Stimulated activated naive B cell treated with anti-CD40 and anti-IgM and Interleukin-4, amounts not matched to agents 10 μg/mL and 1 μg/mL and 100 μg/mL, for 72 hours (primary cell): ENCODE measurements around the gene KLHDC4.
"Not testable (repeated sequence)": the region's sequence is repeated elsewhere in the genome, so short reads cannot be mapped to it uniquely, and the experiment has no call there.

ENCODE experiments used
- ATAC-seq, 2 donors: fragments of 150-1000 bp; cut with Tn5 transposase; replicated peaks; 2 replicates each; pipeline ENCODE4 v1.10.0; 2021; ENCODE audit warnings: moderate library complexity in 1 of 2
- DNase-seq: peaks from one replicate; pipeline ENCODE4 v3.0.0; 2021
- H3K27ac Mint-ChIP-seq: one replicate; pipeline ENCODE4 v1.8.0; 2022; ENCODE audit warnings: mild to moderate bottlenecking, mixed read lengths
- H3K27me3 Mint-ChIP-seq, 2 donors: one replicate each; pipeline ENCODE4 v1.8.0; 2022; ENCODE audit warnings: mixed read lengths in 2 of 2
- H3K36me3 Mint-ChIP-seq, 2 donors: one replicate each; pipeline ENCODE4 v1.8.0; 2022; ENCODE audit warnings: mixed read lengths in 2 of 2, mild to moderate bottlenecking in 1 of 2
- H3K4me1 Mint-ChIP-seq, 2 donors: one replicate each; pipeline ENCODE4 v1.8.0; 2022; ENCODE audit warnings: mixed read lengths in 2 of 2, mild to moderate bottlenecking in 1 of 2
- H3K4me3 Mint-ChIP-seq, 2 donors: one replicate each; pipeline ENCODE4 v1.8.0; 2022; ENCODE audit warnings: mild to moderate bottlenecking in 2 of 2, mixed read lengths in 2 of 2, moderate library complexity in 1 of 2
- H3K9me3 Mint-ChIP-seq, 2 donors: one replicate each; pipeline ENCODE4 v1.8.0; 2022; ENCODE audit warnings: mixed read lengths in 2 of 2, mild to moderate bottlenecking in 1 of 2

Gene KLHDC4

GRCh38 chr16:87742781-87743490 lies 22.9 kb downstream of the KLHDC4 start:
- peaks cover 0 to 10% of the 10 kb centered on the region in 2 donors for H3K4me1 Mint-ChIP-seq
- H3K9me3 Mint-ChIP-seq: no peaks in the 10 kb centered on the region
- no peak for DNase-seq
- H3K27ac Mint-ChIP-seq: no peak overlapping the region
- H3K27me3 Mint-ChIP-seq: no peaks in the 10 kb centered on the region
- H3K36me3 Mint-ChIP-seq: peaks cover 33 to 38% of the 10 kb centered on the region in 2 donors
- no peak overlapping the region for H3K4me3 Mint-ChIP-seq
- no peak for ATAC-seq

- H3K9me3 Mint-ChIP-seq: no peaks in the 10 kb centered on the region
- ATAC-seq: no peak
- H3K4me1 Mint-ChIP-seq: peaks cover 0 to 10% of the 10 kb centered on the region in 2 donors
- no peak overlapping the region for H3K4me3 Mint-ChIP-seq
- no peak overlapping the region for H3K27ac Mint-ChIP-seq
- H3K27me3 Mint-ChIP-seq: no peaks in the 10 kb centered on the region
- DNase-seq: no peak
- peaks cover 30 to 37% of the 10 kb centered on the region in 2 donors for H3K36me3 Mint-ChIP-seq
Measured at GRCh38 chr16:87741700-87742415, 23.9 kb downstream of the KLHDC4 start.

GRCh38 chr16:87740909-87741424 lies 24.8 kb downstream of the KLHDC4 start:
- Mint-ChIP-seq H3K27me3 (no peaks in the 10 kb centered on the region), H3K9me3 (no peaks in the 10 kb centered on the region), H3K27ac (no peak overlapping the region), H3K4me1 (peaks cover 0 to 10% of the 10 kb centered on the region in 2 donors), H3K36me3 (peaks cover 30 to 36% of the 10 kb centered on the region in 2 donors), H3K4me3 (no peak overlapping the region)
- DNase-seq (no peak), ATAC-seq (no peak)

GRCh38 chr16:87740441-87740840 lies 25.3 kb downstream of the KLHDC4 start:
- Mint-ChIP-seq H3K9me3 (no peaks in the 10 kb centered on the region), H3K4me3 (no peak overlapping the region), H3K36me3 (peaks cover 32 to 34% of the 10 kb centered on the region in 2 donors), H3K27ac (no peak overlapping the region), H3K27me3 (no peaks in the 10 kb centered on the region), H3K4me1 (peaks cover 0 to 10% of the 10 kb centered on the region in 2 donors)
- ATAC-seq: no peak
- DNase-seq: no peak

- Mint-ChIP-seq H3K27ac (no peak overlapping the region), H3K27me3 (no peaks in the 10 kb centered on the region), H3K36me3 (peaks cover 27 to 33% of the 10 kb centered on the region in 2 donors), H3K4me1 (peaks cover 0 to 10% of the 10 kb centered on the region in 2 donors), H3K4me3 (no peak overlapping the region), H3K9me3 (no peaks in the 10 kb centered on the region)
- ATAC-seq (no peak), DNase-seq (no peak)
Measured at GRCh38 chr16:87739801-87740200, 26.0 kb downstream of the KLHDC4 start.

GRCh38 chr16:87736008-87736382 lies 29.8 kb downstream of the KLHDC4 start:
- ATAC-seq: no peak
- H3K9me3 Mint-ChIP-seq: no peaks in the 10 kb centered on the region

GRCh38 chr16:87735270-87736007 lies 30.3 kb downstream of the KLHDC4 start:
- DNase-seq: no peak
- Mint-ChIP-seq H3K9me3 (no peaks in the 10 kb centered on the region), H3K27me3 (no peaks in the 10 kb centered on the region), H3K4me1 (peaks cover 0 to 9% of the 10 kb centered on the region in 2 donors), H3K4me3 (no peak overlapping the region), H3K36me3 (peaks cover 35 to 36% of the 10 kb centered on the region in 2 donors), H3K27ac (no peak overlapping the region)
- ATAC-seq: no peak

More at GRCh38 chr16:87736008-87736382, 29.8 kb downstream of the KLHDC4 start:
- H3K27me3 Mint-ChIP-seq: no peaks in the 10 kb centered on the region
- peaks cover 4 to 8% of the 10 kb centered on the region in 2 donors for H3K4me1 Mint-ChIP-seq
- no peak for DNase-seq
- H3K27ac Mint-ChIP-seq: no peak overlapping the region
- peaks cover 36% of the 10 kb centered on the region in 2 donors for H3K36me3 Mint-ChIP-seq
- no peak overlapping the region for H3K4me3 Mint-ChIP-seq

- DNase-seq: no peak
- H3K4me1 Mint-ChIP-seq: peaks cover 0 to 9% of the 10 kb centered on the region in 2 donors
- H3K4me3 Mint-ChIP-seq: no peak overlapping the region
- no peak overlapping the region for H3K27ac Mint-ChIP-seq
- no peaks in the 10 kb centered on the region for H3K27me3 Mint-ChIP-seq
- peaks cover 37 to 41% of the 10 kb centered on the region in 2 donors for H3K36me3 Mint-ChIP-seq
- H3K9me3 Mint-ChIP-seq: no peaks in the 10 kb centered on the region
- no peak for ATAC-seq
Measured at GRCh38 chr16:87734644-87735043, 31.1 kb downstream of the KLHDC4 start.

- no peak for DNase-seq
- ATAC-seq: no peak
- Mint-ChIP-seq H3K27ac (no peak overlapping the region), H3K9me3 (no peaks in the 10 kb centered on the region), H3K36me3 (peaks cover 45% of the 10 kb centered on the region in 2 donors), H3K4me3 (no peak overlapping the region), H3K4me1 (peaks cover 0 to 9% of the 10 kb centered on the region in 2 donors), H3K27me3 (no peaks in the 10 kb centered on the region)
Measured at GRCh38 chr16:87733190-87733589, 32.6 kb downstream of the KLHDC4 start.

- Mint-ChIP-seq H3K27me3 (no peaks in the 10 kb centered on the region), H3K4me3 (no peak overlapping the region), H3K27ac (no peak overlapping the region), H3K9me3 (no peaks in the 10 kb centered on the region), H3K36me3 (peaks cover 59 to 60% of the 10 kb centered on the region in 2 donors), H3K4me1 (peaks cover 0 to 16% of the 10 kb centered on the region in 2 donors)
- no peak for DNase-seq
- ATAC-seq: no peak
Measured at GRCh38 chr16:87731607-87732006, 34.2 kb downstream of the KLHDC4 start.

GRCh38 chr16:87729266-87729954 lies 36.4 kb downstream of the KLHDC4 start:
- Mint-ChIP-seq H3K4me1 (peaks cover 14 to 26% of the 10 kb centered on the region in 2 donors), H3K27me3 (no peaks in the 10 kb centered on the region), H3K36me3 (peaks cover 60 to 61% of the 10 kb centered on the region in 2 donors), H3K27ac (no peak overlapping the region), H3K4me3 (no peak overlapping the region), H3K9me3 (no peaks in the 10 kb centered on the region)
- ATAC-seq (no peak), DNase-seq (no peak)

- DNase-seq: no peak
- H3K4me1 Mint-ChIP-seq: peaks cover 26 to 30% of the 10 kb centered on the region in 2 donors
- H3K36me3 Mint-ChIP-seq: peaks cover 60 to 65% of the 10 kb centered on the region in 2 donors
Measured at GRCh38 chr16:87728026-87728425, 37.8 kb downstream of the KLHDC4 start.

GRCh38 chr16:87727346-87727745 lies 38.4 kb downstream of the KLHDC4 start:
- Mint-ChIP-seq H3K27ac (peak overlapping the region; percentile 22), H3K27me3 (no peaks in the 10 kb centered on the region), H3K4me1 (peaks cover 33% of the 10 kb centered on the region in 2 donors), H3K9me3 (no peaks in the 10 kb centered on the region), H3K4me3 (no peak overlapping the region), H3K36me3 (peaks cover 66 to 70% of the 10 kb centered on the region in 2 donors)
- DNase-seq (no peak), ATAC-seq (no peak)

More at GRCh38 chr16:87728026-87728425, 37.8 kb downstream of the KLHDC4 start:
- no peak for ATAC-seq
- Mint-ChIP-seq H3K9me3 (no peaks in the 10 kb centered on the region), H3K27me3 (no peaks in the 10 kb centered on the region), H3K27ac (peak overlapping the region; percentile 59), H3K4me3 (no peak overlapping the region)

GRCh38 chr16:87726577-87726976 lies 39.2 kb downstream of the KLHDC4 start:
- not testable (repeated sequence) for H3K27me3 Mint-ChIP-seq, ATAC-seq, H3K9me3 Mint-ChIP-seq, DNase-seq
- peak overlapping the region in 1 of 2 donors; percentile 6 for H3K4me3 Mint-ChIP-seq
- peaks cover 35 to 36% of the 10 kb centered on the region in 2 donors for H3K4me1 Mint-ChIP-seq
- peak overlapping the region; percentile 75 for H3K27ac Mint-ChIP-seq
- peaks cover 69 to 75% of the 10 kb centered on the region in 2 donors for H3K36me3 Mint-ChIP-seq
